CD4-positive, alpha-beta T cell (primary cell): ENCODE data around the gene KRTAP4-9. TPM values are rescaled to one million over a fixed set of nuclear protein-coding genes. Genes with fewer than 3 reads are reported as not detected.

ENCODE experiments used
- ATAC-seq: fragments of 200-7000 bp; cut with Tn5 transposase; one replicate; pipeline ENCODE4 v1.10.0; 2022; ENCODE audit warnings: mild to moderate bottlenecking; ENCODE audit not compliant: poor library complexity
- CTCF ChIA-PET: fragments of 350-600 bp; sonication (Branson Sonifier 250); formaldehyde crosslinking; loops from one replicate; lab custom pipeline; 2021; ENCODE audit warnings: antibody characterized with exemption, inconsistent platforms; lab: Charles Lee
- POLR2A ChIA-PET: fragments of 350-600 bp; sonication (Branson Sonifier 250); formaldehyde crosslinking; loops from one replicate; lab custom pipeline; 2021; ENCODE audit warnings: antibody characterized with exemption, inconsistent platforms; lab: Charles Lee
- DNase-seq, 14 experiments: peaks; one replicate each; pipeline ENCODE4 v3.0.0-alpha.2; 2013 to 2020; ENCODE audit warnings: mixed read lengths in 2 of 14
- H3K27ac ChIP-seq, 2 donors: one replicate each; pipeline versions ENCODE4 v1.5.1 to v1.7.0; 2013; ENCODE audit warnings: low read length in 2 of 2, low read depth in 1 of 2, mild to moderate bottlenecking in 1 of 2
- H3K27me3 ChIP-seq, 2 experiments: 1 replicate in 1 of 2; 2 replicates in 1 of 2; pipeline versions ENCODE4 v1.6.1 to v1.7.0; 2013; ENCODE audit warnings: low read length in 2 of 2, control low read depth in 1 of 2, mild to moderate bottlenecking in 1 of 2, moderate library complexity in 1 of 2; ENCODE audit not compliant: insufficient read depth in 2 of 2, control insufficient read depth in 1 of 2
- H3K36me3 ChIP-seq: one replicate; pipeline ENCODE4 v1.6.1; 2013; ENCODE audit warnings: low read length, control low read depth; ENCODE audit not compliant: insufficient read depth
- H3K4me1 ChIP-seq: one replicate; pipeline ENCODE4 v1.6.1; 2013; ENCODE audit warnings: low read length, control low read depth; ENCODE audit not compliant: insufficient read depth
- H3K4me3 ChIP-seq: one replicate; pipeline ENCODE4 v1.5.1; 2013; ENCODE audit warnings: mild to moderate bottlenecking, low read length, moderate library complexity
- H3K9me3 ChIP-seq, 2 experiments: 1 replicate in 1 of 2; 2 replicates in 1 of 2; pipeline versions ENCODE4 v1.6.1 to v1.7.0; 2013; ENCODE audit warnings: low read length in 2 of 2, mild to moderate bottlenecking in 2 of 2, control low read depth in 1 of 2, moderate library complexity in 1 of 2; ENCODE audit not compliant: control insufficient read depth in 1 of 2, insufficient read depth in 1 of 2
- H3K27ac Mint-ChIP-seq: one replicate; pipeline ENCODE4 v1.8.0; 2020; ENCODE audit warnings: mixed read lengths
- H3K27me3 Mint-ChIP-seq: one replicate; pipeline ENCODE4 v1.8.0; 2021; ENCODE audit warnings: mixed read lengths
- H3K36me3 Mint-ChIP-seq: one replicate; pipeline ENCODE4 v1.8.0; 2021; ENCODE audit warnings: low read depth, mixed read lengths
- H3K4me1 Mint-ChIP-seq: one replicate; pipeline ENCODE4 v1.8.0; 2021; ENCODE audit warnings: low read depth, mixed read lengths
- H3K4me3 Mint-ChIP-seq: one replicate; pipeline ENCODE4 v1.8.0; 2020; ENCODE audit warnings: mild to moderate bottlenecking, mixed read lengths
- H3K9me3 Mint-ChIP-seq: one replicate; pipeline ENCODE4 v1.8.0; 2020; ENCODE audit warnings: mixed read lengths
- CTCF ChIP-seq: fragments of 200-600 bp; IDR thresholded peaks from one replicate; pipeline ENCODE4 v1.8.0; 2022; ENCODE audit warnings: antibody characterized with exemption, mild to moderate bottlenecking
- intact Hi-C, 2 experiments: fragments of 100-400 bp; cut with DNase I in 1 of 2; cut with micrococcal nuclease in 1 of 2; formaldehyde crosslinking; loops; one replicate each; pipeline versions ENCODE4 v1.15.1 to v1.9.0; 2023 to 2025; cut with DNase I, micrococcal nuclease
- total RNA-seq, 174 experiments: library from RNA in 2 of 174; stranded (reverse) in 2 of 174; gene quantifications; one replicate each; pipeline ENCODE4 v1.2.3 and lab custom pipeline; 2021 to 2026

The KRTAP4-9 gene
- total RNA-seq, 2 experiments from 2014 or later: not detected

DNA sequence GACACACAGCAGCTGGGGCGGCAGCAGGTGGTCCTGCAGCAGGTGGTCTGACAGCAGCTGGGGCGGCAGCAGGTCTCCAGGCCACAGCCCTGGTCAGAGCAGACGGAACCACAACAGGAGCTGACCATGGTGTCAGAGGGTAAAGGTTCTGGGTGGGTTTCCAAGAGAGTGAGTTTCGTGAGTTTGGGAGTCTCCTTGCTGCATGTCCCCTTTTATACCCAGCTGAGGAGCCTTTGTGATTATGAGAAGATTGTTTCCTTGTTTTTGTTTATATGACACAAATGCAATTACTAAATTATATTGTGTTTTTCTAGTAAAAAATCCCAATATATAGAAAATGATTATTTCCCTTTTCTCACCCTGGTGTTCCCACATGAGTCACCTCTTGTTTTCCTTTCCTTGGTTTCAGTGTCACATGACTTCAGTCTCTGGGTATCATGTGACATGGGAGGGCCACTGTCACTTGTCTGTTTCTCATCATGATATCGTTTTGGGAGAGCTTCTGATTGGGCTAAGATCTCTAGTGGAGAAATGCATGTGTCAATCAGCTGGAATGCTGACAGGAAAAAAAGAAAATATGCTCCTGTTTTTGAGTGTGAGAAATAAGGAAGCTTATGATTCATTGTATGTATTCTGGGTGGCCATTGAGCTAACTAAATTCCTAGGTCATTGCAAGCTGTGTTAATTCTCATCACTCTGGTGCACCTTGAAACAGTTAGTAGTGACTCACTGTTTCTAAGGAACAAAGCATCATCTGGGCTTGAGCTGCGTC is 35.4 kb downstream of the KRTAP4-9 start, which contains the start of gene KRTAP4-6:
TSS of gene KRTAP4-6 (minus strand) at position 185 of the 772 bp plus-strand sequence. CDS start at position 128, 57 bp downstream.
- Mint-ChIP-seq H3K4me3 (no peak within 1 kb of the TSS), H3K4me1 (no peaks in the 10 kb centered on the region), H3K27ac (no peak within 1 kb of the TSS), H3K36me3 (peaks cover 19% of the 10 kb centered on the region), H3K9me3 (peaks cover 19% of the 10 kb centered on the region), H3K27me3 (no peaks in the 10 kb centered on the region)
- ChIA-PET POLR2A (interaction anchor here (0.9 kb wide), 1 partner anchor 10 kb away, joined by 3 read pairs; no protein-coding TSS in a partner anchor), CTCF (no interaction called here)
- H3K27me3 ChIP-seq: no peaks in the 10 kb centered on the region
- TF ChIP-seq CTCF: no peak
- H3K36me3 ChIP-seq: no peaks in the 10 kb centered on the region
- H3K4me1 ChIP-seq: no peaks in the 10 kb centered on the region
- DNase-seq (no peak), ATAC-seq (no peak)
- H3K9me3 ChIP-seq: peaks cover 14 to 16% of the 10 kb centered on the region in 2 experiments
- no peak within 1 kb of the TSS for H3K4me3 ChIP-seq
- intact Hi-C loops: no loop called here
- H3K27ac ChIP-seq: no peak within 1 kb of the TSS

DNA sequence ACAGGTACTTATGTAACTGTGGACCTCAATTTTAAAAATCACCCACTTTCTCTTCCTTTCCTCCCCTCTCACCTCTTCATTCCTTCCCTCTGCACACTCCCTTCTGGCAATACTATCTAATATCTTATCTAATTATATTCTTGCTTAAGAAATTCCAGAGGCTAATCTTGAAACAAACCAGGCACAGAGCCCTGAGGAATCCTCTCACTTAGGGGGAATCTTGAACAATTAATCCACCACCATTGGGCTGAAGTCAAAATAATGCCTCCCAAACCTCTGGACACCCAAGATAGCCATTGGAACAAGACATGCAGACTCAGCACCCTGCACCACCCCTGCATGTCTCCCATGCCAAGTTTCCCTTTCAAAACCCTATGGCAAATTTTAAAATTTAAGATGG is 36.2 kb downstream of the KRTAP4-9 start:
- H3K36me3 Mint-ChIP-seq: peaks cover 19% of the 10 kb centered on the region
- ATAC-seq (no peak), DNase-seq (no peak)
- no peaks in the 10 kb centered on the region for H3K4me1 Mint-ChIP-seq
- Histone ChIP-seq H3K27ac (no peak overlapping the region), H3K9me3 (peaks cover 14 to 16% of the 10 kb centered on the region in 2 experiments), H3K36me3 (no peaks in the 10 kb centered on the region), H3K27me3 (no peaks in the 10 kb centered on the region), H3K4me3 (no peak overlapping the region), H3K4me1 (no peaks in the 10 kb centered on the region)
- TF ChIP-seq CTCF: no peak
- peaks cover 19% of the 10 kb centered on the region for H3K9me3 Mint-ChIP-seq
- H3K27me3 Mint-ChIP-seq: no peaks in the 10 kb centered on the region
- H3K4me3 Mint-ChIP-seq: no peak overlapping the region
- no peak overlapping the region for H3K27ac Mint-ChIP-seq
- CTCF ChIA-PET: no interaction called here
- intact Hi-C loops: no loop called here
- POLR2A ChIA-PET: interaction anchor here (0.8 kb wide), 1 partner anchor 15 kb away, joined by 3 read pairs; no protein-coding TSS in a partner anchor

DNA sequence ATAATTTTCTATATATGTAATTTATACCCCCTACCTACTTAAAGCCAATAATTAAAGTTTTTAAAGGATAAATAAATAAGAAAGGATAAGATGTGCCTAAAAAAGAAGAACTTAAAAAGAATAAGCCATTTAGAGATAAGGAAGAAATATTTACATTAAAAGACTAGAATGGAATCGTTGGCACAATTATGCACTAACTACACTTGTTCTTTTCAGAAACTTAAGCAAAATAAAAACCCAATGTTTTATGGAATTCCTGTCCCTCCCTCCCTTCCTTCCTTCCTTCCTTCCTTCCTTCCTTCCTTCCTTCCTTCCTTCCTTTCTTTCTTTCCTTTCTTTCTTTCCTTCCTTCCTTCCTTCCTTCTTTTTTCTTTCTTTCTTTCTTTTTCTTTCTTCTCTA is 39.7 kb downstream of the KRTAP4-9 start:
- no peak overlapping the region for H3K27ac ChIP-seq
- Mint-ChIP-seq H3K9me3 (peaks cover 13% of the 10 kb centered on the region), H3K4me1 (no peaks in the 10 kb centered on the region), H3K4me3 (no peak overlapping the region), H3K27ac (no peak overlapping the region), H3K27me3 (peaks cover 5% of the 10 kb centered on the region), H3K36me3 (peaks cover 15% of the 10 kb centered on the region)
- TF ChIP-seq CTCF: no peak
- no peaks in the 10 kb centered on the region for H3K36me3 ChIP-seq
- H3K9me3 ChIP-seq: peaks cover 12 to 16% of the 10 kb centered on the region in 2 experiments
- ChIA-PET POLR2A (no interaction called here), CTCF (no interaction called here)
- DNase-seq (no peak), ATAC-seq (no peak)
- no peaks in the 10 kb centered on the region for H3K27me3 ChIP-seq
- no peak overlapping the region for H3K4me3 ChIP-seq
- intact Hi-C loops: no loop called here
- H3K4me1 ChIP-seq: no peaks in the 10 kb centered on the region
